Lung microvascular endothelial cell (primary cell): ENCODE results near the gene SLC25A13. TPM values are rescaled to one million over a fixed set of nuclear protein-coding genes. Genes with fewer than 3 reads are reported as not detected.

ENCODE experiments used
- DNase-seq, 2 donors: peaks; one replicate each; pipeline versions ENCODE4 v3.0.0 to v3.0.0-alpha.2; 2010; ENCODE audit warnings: low read depth in 2 of 2
- total RNA-seq: library from RNA; depleted of rRNA; stranded (reverse); fragments of >200 nt; gene quantifications from 2 replicates; pipeline ENCODE4 v1.2.1, GENCODE V29; 2014

SLC25A13 gene
- total RNA-seq, 1 donor from 2014 or later: 23.2 TPM

GRCh38 chr7:96322847-96323461, 1.1 kb upstream of the SLC25A13 start:
- no peak for DNase-seq

GRCh38 chr7:96322373-96322695, 436 bp upstream of the SLC25A13 start:
- DNase-seq: no peak

GRCh38 chr7:96321031-96321657, 754 bp downstream of the SLC25A13 start:
- DNase-seq: peak; percentile 80 to 85

GRCh38 chr7:96320442-96320841, 1.5 kb downstream of the SLC25A13 start:
- DNase-seq: no peak

- peak in 1 of 2 donors; percentile 75 for DNase-seq
These were observed 2.5 kb downstream of the SLC25A13 start for GRCh38 chr7:96319439-96319838.

- DNase-seq: no peak
These were observed 4.9 kb downstream of the SLC25A13 start for GRCh38 chr7:96316949-96317348.

- DNase-seq: no peak
These were observed 6.8 kb downstream of the SLC25A13 start for GRCh38 chr7:96315125-96315512.

GRCh38 chr7:96314402-96315124, 7.3 kb downstream of the SLC25A13 start:
- DNase-seq: no peak

GRCh38 chr7:96313940-96314339, 8.0 kb downstream of the SLC25A13 start:
- no peak for DNase-seq

GRCh38 chr7:96312502-96312901, 9.4 kb downstream of the SLC25A13 start:
- no peak for DNase-seq

GRCh38 chr7:96311967-96312366, 9.9 kb downstream of the SLC25A13 start:
- DNase-seq: no peak

- DNase-seq: peak in 1 of 2 donors; percentile 55
These were observed 11.8 kb downstream of the SLC25A13 start for GRCh38 chr7:96310110-96310509.

- DNase-seq: no peak
These were observed 13.0 kb downstream of the SLC25A13 start for GRCh38 chr7:96308950-96309263.

GRCh38 chr7:96308253-96308949, 13.5 kb downstream of the SLC25A13 start:
- no peak for DNase-seq

- DNase-seq: no peak
These were observed 15.3 kb downstream of the SLC25A13 start for GRCh38 chr7:96306385-96307125.

- no peak for DNase-seq
These were observed 16.0 kb downstream of the SLC25A13 start for GRCh38 chr7:96305915-96306314.

- DNase-seq: no peak
These were observed 17.3 kb downstream of the SLC25A13 start for GRCh38 chr7:96304573-96304972.

GRCh38 chr7:96303686-96304443, 18.0 kb downstream of the SLC25A13 start:
- no peak for DNase-seq

GRCh38 chr7:96303105-96303685, 18.7 kb downstream of the SLC25A13 start:
- no peak for DNase-seq

GRCh38 chr7:96300986-96301385, 20.9 kb downstream of the SLC25A13 start:
- no peak for DNase-seq

GRCh38 chr7:96300502-96300901, 21.4 kb downstream of the SLC25A13 start:
- DNase-seq: no peak
